ENCODE data around the gene MYO16.

- TF ChIP-seq GATA2 (IDR thresholded peaks at IDR 0.05; ENCODE audit: low read depth, low read length) = no peak
- no peak for TF ChIP-seq GATA3 (IDR thresholded peaks at IDR 0.05; ENCODE audit: low read depth, low read length)
Measured at GRCh38 chr13:108768035-108768434, 138.6 kb downstream of the MYO16 start.
